ENCODE data around the gene SNORC. TPM values are rescaled to one million over a fixed set of nuclear protein-coding genes. Genes with fewer than 3 reads are reported as not detected.
A peak's percentile ranks its signal among the peaks of the same experiment; 100 is the strongest.
"Not testable (repeated sequence)": the region's sequence is repeated elsewhere in the genome, so short reads cannot be mapped to it uniquely, and the experiment has no call there.

The SNORC gene
- total RNA-seq, 4 donors from 2014 or later = 0.54 to 11.6 (median 2.2) TPM; not detected in 1

DNA sequence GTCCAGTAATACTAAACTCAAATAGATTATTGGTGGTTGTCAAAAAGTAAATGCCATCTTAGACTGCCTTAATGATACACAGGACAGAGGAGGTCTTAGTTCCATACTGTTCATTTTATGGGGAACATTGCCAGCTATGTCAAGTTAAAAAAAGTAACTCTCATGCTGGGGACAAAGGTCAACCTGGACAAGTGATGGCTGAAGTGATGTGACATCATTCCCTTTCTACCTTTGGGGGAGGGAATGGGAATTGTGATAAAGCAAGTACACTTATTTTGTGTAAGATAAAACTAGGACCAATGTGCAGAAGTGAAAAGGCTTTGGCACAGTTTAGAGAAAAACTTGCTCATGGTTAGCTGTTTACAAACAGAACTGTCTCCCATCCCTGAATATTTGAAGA lies 24.0 kb upstream of the SNORC start:
- Histone ChIP-seq H3K4me1 (no peaks in the 10 kb centered on the region), H3K36me3 (peaks cover 0 to 99% of the 10 kb centered on the region in 2 donors), H3K4me3 (no peak overlapping the region), H3K27me3 (no peaks in the 10 kb centered on the region), H3K9me3 (no peaks in the 10 kb centered on the region), H3K27ac (no peak overlapping the region)
- TF ChIP-seq POLR2AphosphoS5 (IDR thresholded peaks at IDR 0.05) = no peak
- TF ChIP-seq POLR2A (IDR thresholded peaks at IDR 0.05) = no peak
- TF ChIP-seq, protein P1, sequence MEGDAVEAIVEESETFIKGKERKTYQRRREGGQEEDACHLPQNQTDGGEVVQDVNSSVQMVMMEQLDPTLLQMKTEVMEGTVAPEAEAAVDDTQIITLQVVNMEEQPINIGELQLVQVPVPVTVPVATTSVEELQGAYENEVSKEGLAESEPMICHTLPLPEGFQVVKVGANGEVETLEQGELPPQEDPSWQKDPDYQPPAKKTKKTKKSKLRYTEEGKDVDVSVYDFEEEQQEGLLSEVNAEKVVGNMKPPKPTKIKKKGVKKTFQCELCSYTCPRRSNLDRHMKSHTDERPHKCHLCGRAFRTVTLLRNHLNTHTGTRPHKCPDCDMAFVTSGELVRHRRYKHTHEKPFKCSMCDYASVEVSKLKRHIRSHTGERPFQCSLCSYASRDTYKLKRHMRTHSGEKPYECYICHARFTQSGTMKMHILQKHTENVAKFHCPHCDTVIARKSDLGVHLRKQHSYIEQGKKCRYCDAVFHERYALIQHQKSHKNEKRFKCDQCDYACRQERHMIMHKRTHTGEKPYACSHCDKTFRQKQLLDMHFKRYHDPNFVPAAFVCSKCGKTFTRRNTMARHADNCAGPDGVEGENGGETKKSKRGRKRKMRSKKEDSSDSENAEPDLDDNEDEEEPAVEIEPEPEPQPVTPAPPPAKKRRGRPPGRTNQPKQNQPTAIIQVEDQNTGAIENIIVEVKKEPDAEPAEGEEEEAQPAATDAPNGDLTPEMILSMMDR (IDR thresholded peaks at IDR 0.05) = no peak
- TF ChIP-seq EP300 (IDR thresholded peaks at IDR 0.05) = no peak
- ATAC-seq = no peak

DNA sequence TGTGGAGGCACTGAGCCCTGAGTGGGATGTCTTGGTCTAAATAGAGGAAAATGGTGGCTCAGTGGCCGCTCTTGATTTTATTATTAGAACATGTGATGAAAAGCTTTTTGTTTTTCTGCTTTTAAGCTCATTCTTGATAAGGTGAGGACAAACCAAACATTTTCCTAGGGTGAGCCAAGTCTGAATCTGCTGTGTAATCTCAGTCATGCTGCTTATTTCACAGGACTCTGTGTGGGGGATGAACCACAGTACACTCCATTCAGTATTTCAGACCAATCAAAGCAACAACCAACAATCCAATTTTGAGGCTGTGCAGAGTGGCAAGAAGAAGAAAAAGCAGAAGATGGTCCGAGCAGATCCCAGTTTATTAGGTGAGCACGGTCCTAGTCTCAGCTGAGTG lies 20.0 kb upstream of the SNORC start:
- TF ChIP-seq, protein P1 (IDR thresholded peaks at IDR 0.05) = no peak
- no peak for TF ChIP-seq POLR2AphosphoS5 (IDR thresholded peaks at IDR 0.05)
- TF ChIP-seq EP300 (IDR thresholded peaks at IDR 0.05) = no peak
- no peak for TF ChIP-seq POLR2A (IDR thresholded peaks at IDR 0.05)
- peaks cover 0 to 27% (median 0%) of the 10 kb centered on the region in 3 donors for H3K4me1 ChIP-seq
- peaks cover 0 to 85% of the 10 kb centered on the region in 2 donors for H3K36me3 ChIP-seq
- no peak overlapping the region for H3K4me3 ChIP-seq
- no peak overlapping the region for H3K27ac ChIP-seq
- no peak for ATAC-seq
- no peaks in the 10 kb centered on the region for H3K27me3 ChIP-seq
- WGBS, 2 donors (ENCODE audit: low coverage in 1 of 2) = 83 to 97% methylated on average over 1 to 3 of the region's 3 CpGs
- no peaks in the 10 kb centered on the region for H3K9me3 ChIP-seq

DNA sequence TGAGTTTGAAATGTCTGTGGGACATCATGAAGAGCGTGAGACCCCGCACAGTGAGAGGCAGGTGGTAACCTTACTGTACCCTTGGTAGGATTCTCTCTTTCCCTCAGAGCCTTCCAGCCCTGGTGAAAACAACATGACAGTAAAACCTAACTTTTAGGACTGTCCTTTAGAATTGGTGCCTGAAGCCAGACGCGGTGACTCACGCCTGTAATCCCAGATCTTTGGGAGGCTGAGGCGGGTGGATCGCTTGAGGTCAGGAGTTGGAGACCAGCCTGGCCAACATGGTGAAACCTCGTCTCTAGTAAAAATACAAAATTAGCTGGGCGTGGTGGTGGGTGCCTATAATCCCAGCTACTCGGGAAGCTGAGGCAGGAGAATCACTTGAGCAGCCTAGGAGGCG lies 18.0 kb upstream of the SNORC start:
- not testable (repeated sequence) for H3K9me3 ChIP-seq, H3K4me3 ChIP-seq, H3K27me3 ChIP-seq, ATAC-seq, H3K27ac ChIP-seq
- Histone ChIP-seq H3K4me1 (peaks cover 0 to 27% (median 0%) of the 10 kb centered on the region in 3 donors), H3K36me3 (peaks cover 0 to 85% of the 10 kb centered on the region in 2 donors)
- WGBS, 2 donors (ENCODE audit: low coverage in 1 of 2) = 87 to 88% methylated on average over 3 to 9 of the region's 11 CpGs

DNA sequence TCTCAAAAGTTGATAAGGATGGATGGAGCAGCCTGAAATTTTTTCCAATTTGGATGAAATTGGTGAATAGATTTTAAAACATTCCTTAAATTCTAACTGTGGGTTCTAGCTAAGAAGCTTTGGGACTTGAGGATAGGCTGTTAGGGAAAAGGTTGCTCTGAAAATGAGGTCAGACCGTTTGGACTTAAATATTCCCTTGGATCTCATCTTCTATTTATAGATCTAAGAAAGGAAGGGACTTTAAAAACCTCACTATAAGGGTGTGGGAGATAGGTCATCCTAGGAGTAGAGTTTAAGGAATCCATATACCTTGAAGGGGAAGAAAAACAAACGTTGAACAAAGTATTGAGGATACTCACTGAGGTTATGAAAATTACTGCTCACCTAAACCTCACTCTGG lies 17.4 kb upstream of the SNORC start:
- no peaks in the 10 kb centered on the region for H3K27me3 ChIP-seq
- H3K9me3 ChIP-seq = no peaks in the 10 kb centered on the region
- peaks cover 0 to 27% (median 0%) of the 10 kb centered on the region in 3 donors for H3K4me1 ChIP-seq
- no peak for ATAC-seq
- WGBS, 2 donors (ENCODE audit: low coverage in 1 of 2) = 31 to 58% methylated on average over 2 of the region's 2 CpGs
- TF ChIP-seq POLR2AphosphoS5 (IDR thresholded peaks at IDR 0.05) (no peak), EP300 (IDR thresholded peaks at IDR 0.05) (no peak), POLR2A (IDR thresholded peaks at IDR 0.05) (no peak)
- TF ChIP-seq, protein P1 (IDR thresholded peaks at IDR 0.05) = no peak
- H3K27ac ChIP-seq = no peak overlapping the region
- H3K36me3 ChIP-seq = peaks cover 0 to 85% of the 10 kb centered on the region in 2 donors
- H3K4me3 ChIP-seq = no peak overlapping the region

DNA sequence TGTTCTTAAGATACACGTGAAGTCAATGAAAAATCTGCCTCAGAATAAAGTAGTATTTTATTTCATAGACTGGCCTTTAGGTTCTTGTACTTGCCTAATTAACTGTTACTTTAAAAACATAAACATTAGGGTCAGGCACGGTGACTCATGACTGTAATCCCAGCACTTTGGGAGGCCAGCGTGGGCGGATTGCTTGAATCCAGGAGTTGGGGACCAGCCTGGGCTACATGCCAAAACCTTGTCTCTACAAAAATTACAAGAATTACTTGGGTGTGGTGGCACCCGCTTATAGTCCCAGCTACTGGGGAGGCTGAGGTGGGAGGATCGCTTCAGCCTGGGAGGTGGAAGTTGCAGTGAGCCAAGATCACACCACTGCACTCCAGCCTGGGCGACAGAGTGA lies 16.0 kb upstream of the SNORC start:
- Histone ChIP-seq H3K27me3 (no peaks in the 10 kb centered on the region), H3K36me3 (peaks cover 0 to 85% of the 10 kb centered on the region in 2 donors), H3K27ac (no peak overlapping the region), H3K9me3 (no peaks in the 10 kb centered on the region), H3K4me1 (peaks cover 0 to 27% (median 0%) of the 10 kb centered on the region in 3 donors), H3K4me3 (no peak overlapping the region)
- TF ChIP-seq POLR2AphosphoS5 (IDR thresholded peaks at IDR 0.05) (peak; percentile 35), EP300 (IDR thresholded peaks at IDR 0.05) (no peak)
- WGBS, 2 donors (ENCODE audit: low coverage in 1 of 2) = 7 to 24% methylated on average over 3 to 7 of the region's 7 CpGs
- ATAC-seq = no peak

DNA sequence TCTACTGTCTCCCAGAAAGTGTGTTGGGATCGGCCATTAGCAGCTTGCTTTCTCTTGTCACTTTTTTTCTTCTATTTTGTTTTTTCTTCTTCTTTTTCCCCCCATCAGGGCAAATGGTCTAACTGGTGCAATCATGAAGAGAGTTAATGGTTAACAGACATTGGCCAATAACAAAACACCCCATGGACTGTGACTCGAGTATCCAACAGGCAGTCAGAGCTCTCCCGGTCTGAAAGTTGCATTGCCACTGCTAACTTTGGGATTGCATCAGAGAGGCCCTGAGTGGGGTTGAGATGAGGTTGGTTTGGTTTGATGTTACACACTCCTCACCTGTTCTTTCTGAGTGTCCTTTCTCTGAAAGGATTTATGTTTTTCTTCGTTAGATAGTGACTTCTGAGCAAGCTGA lies 12.9 kb upstream of the SNORC start:
- no peak overlapping the region for H3K27ac ChIP-seq
- peaks cover 0 to 27% (median 0%) of the 10 kb centered on the region in 3 donors for H3K4me1 ChIP-seq
- no peak for ATAC-seq
- 92% methylated on average over 2 of the region's 4 CpGs; no CpG with 5 or more reads in 1 of the 2 donors for WGBS, 2 donors (ENCODE audit: low coverage in 1 of 2)
- TF ChIP-seq POLR2A (IDR thresholded peaks at IDR 0.05) = no peak
- no peak for TF ChIP-seq EP300 (IDR thresholded peaks at IDR 0.05)
- no peak for TF ChIP-seq POLR2AphosphoS5 (IDR thresholded peaks at IDR 0.05)
- TF ChIP-seq, protein P1 (IDR thresholded peaks at IDR 0.05) = no peak
- no peaks in the 10 kb centered on the region for H3K27me3 ChIP-seq
- H3K36me3 ChIP-seq = peaks cover 0 to 82% of the 10 kb centered on the region in 2 donors
- H3K4me3 ChIP-seq = no peak overlapping the region
- H3K9me3 ChIP-seq = no peaks in the 10 kb centered on the region
